ENCODE data around the gene CDH24. TPM values are rescaled to one million over a fixed set of nuclear protein-coding genes. Genes with fewer than 3 reads are reported as not detected.

The CDH24 gene
- total and polyA plus RNA-seq, 2 of the 13 experiments (the other 11 are each of a cell fraction or from before 2014, with no cell fraction given), result 0.69 to 0.99 TPM

DNA sequence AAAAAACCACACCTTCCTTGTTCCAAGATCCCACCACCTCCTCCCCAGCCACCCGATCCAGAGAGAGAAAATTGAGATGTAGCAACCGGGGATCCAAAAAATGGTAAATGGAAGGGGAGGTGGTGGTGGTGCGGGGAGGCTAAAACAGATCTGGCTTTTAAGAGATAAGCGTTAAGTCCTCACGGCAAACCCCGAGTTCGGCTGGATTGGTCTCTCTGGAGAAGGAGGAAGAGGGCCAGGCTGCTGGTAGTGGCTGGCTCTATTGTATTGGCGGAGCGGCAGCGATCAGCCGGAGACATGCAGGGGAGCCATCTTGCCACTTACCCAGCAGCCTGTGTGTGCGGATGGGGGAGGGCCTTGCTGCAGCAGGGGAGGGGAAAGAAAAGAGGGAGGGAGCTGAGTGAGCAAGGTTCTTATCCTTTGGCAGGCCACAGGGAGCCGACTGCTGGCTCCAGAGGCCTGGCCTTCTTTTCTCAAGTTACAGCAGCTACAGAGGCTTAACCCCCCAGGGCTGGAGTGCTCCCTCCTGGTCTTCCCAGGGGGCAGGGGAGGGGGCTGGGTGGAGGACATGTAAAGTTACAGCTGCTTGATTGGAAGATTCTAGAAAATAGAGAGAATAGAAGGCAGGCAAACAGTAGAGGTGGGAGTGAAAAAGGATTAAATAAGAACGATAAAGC lies 14.1 kb upstream of the CDH24 start (continued):
- TF ChIP-seq ZNF260 (CRISPR knock-in tag; IDR thresholded peaks at IDR 0.05; ENCODE audit: borderline replicate concordance, low read depth) (no peak), SRSF1 (optimal IDR thresholded peaks at IDR 0.05; ENCODE audit: low read depth, low read length) (peak; percentile 80), KLF13 (CRISPR knock-in tag; IDR thresholded peaks at IDR 0.05) (peak; percentile 80; the same call in 1 of the 2 replicates), ZNF549 (CRISPR knock-in tag; IDR thresholded peaks at IDR 0.05) (no peak), FOXK1 (CRISPR knock-in tag; IDR thresholded peaks at IDR 0.05; ENCODE audit: borderline replicate concordance, low read depth) (no peak; the same call in 1 of the 2 replicates), NFE2L1 (CRISPR knock-in tag; IDR thresholded peaks at IDR 0.05; ENCODE audit: borderline replicate concordance) (no peak)
- TF ChIP-seq, protein P1, sequence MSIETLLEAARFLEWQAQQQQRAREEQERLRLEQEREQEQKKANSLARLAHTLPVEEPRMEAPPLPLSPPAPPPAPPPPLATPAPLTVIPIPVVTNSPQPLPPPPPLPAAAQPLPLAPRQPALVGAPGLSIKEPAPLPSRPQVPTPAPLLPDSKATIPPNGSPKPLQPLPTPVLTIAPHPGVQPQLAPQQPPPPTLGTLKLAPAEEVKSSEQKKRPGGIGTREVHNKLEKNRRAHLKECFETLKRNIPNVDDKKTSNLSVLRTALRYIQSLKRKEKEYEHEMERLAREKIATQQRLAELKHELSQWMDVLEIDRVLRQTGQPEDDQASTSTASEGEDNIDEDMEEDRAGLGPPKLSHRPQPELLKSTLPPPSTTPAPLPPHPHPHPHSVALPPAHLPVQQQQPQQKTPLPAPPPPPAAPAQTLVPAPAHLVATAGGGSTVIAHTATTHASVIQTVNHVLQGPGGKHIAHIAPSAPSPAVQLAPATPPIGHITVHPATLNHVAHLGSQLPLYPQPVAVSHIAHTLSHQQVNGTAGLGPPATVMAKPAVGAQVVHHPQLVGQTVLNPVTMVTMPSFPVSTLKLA (IDR thresholded peaks at IDR 0.05), result no peak
- TF ChIP-seq, protein P2, sequence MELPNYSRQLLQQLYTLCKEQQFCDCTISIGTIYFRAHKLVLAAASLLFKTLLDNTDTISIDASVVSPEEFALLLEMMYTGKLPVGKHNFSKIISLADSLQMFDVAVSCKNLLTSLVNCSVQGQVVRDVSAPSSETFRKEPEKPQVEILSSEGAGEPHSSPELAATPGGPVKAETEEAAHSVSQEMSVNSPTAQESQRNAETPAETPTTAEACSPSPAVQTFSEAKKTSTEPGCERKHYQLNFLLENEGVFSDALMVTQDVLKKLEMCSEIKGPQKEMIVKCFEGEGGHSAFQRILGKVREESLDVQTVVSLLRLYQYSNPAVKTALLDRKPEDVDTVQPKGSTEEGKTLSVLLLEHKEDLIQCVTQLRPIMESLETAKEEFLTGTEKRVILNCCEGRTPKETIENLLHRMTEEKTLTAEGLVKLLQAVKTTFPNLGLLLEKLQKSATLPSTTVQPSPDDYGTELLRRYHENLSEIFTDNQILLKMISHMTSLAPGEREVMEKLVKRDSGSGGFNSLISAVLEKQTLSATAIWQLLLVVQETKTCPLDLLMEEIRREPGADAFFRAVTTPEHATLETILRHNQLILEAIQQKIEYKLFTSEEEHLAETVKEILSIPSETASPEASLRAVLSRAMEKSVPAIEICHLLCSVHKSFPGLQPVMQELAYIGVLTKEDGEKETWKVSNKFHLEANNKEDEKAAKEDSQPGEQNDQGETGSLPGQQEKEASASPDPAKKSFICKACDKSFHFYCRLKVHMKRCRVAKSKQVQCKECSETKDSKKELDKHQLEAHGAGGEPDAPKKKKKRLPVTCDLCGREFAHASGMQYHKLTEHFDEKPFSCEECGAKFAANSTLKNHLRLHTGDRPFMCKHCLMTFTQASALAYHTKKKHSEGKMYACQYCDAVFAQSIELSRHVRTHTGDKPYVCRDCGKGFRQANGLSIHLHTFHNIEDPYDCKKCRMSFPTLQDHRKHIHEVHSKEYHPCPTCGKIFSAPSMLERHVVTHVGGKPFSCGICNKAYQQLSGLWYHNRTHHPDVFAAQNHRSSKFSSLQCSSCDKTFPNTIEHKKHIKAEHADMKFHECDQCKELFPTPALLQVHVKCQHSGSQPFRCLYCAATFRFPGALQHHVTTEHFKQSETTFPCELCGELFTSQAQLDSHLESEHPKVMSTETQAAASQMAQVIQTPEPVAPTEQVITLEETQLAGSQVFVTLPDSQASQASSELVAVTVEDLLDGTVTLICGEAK (IDR thresholded peaks at IDR 0.05), result no peak
- TF ChIP-seq, protein P2 (CRISPR knock-in tag; IDR thresholded peaks at IDR 0.05), result peak; percentile 62
- TF ChIP-seq, protein P3, sequence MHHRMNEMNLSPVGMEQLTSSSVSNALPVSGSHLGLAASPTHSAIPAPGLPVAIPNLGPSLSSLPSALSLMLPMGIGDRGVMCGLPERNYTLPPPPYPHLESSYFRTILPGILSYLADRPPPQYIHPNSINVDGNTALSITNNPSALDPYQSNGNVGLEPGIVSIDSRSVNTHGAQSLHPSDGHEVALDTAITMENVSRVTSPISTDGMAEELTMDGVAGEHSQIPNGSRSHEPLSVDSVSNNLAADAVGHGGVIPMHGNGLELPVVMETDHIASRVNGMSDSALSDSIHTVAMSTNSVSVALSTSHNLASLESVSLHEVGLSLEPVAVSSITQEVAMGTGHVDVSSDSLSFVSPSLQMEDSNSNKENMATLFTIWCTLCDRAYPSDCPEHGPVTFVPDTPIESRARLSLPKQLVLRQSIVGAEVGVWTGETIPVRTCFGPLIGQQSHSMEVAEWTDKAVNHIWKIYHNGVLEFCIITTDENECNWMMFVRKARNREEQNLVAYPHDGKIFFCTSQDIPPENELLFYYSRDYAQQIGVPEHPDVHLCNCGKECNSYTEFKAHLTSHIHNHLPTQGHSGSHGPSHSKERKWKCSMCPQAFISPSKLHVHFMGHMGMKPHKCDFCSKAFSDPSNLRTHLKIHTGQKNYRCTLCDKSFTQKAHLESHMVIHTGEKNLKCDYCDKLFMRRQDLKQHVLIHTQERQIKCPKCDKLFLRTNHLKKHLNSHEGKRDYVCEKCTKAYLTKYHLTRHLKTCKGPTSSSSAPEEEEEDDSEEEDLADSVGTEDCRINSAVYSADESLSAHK (CRISPR knock-in tag; IDR thresholded peaks at IDR 0.05; ENCODE audit: borderline replicate concordance), result no peak
- TF ChIP-seq, protein P4, sequence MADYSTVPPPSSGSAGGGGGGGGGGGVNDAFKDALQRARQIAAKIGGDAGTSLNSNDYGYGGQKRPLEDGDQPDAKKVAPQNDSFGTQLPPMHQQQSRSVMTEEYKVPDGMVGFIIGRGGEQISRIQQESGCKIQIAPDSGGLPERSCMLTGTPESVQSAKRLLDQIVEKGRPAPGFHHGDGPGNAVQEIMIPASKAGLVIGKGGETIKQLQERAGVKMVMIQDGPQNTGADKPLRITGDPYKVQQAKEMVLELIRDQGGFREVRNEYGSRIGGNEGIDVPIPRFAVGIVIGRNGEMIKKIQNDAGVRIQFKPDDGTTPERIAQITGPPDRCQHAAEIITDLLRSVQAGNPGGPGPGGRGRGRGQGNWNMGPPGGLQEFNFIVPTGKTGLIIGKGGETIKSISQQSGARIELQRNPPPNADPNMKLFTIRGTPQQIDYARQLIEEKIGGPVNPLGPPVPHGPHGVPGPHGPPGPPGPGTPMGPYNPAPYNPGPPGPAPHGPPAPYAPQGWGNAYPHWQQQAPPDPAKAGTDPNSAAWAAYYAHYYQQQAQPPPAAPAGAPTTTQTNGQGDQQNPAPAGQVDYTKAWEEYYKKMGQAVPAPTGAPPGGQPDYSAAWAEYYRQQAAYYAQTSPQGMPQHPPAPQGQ (CRISPR knock-in tag; IDR thresholded peaks at IDR 0.05; ENCODE audit: borderline replicate concordance), result 0 out of 2 replicates have a peak, but pooled peaks have one; percentile 16
